ENCODE data around the gene GRAMD1A. TPM values are rescaled to one million over a fixed set of nuclear protein-coding genes. Genes with fewer than 3 reads are reported as not detected.
"Not testable (repeated sequence)": the region's sequence is repeated elsewhere in the genome, so short reads cannot be mapped to it uniquely, and the experiment has no call there.

Gene GRAMD1A
- total RNA-seq, 1 experiment from 2014 or later = 42.9 TPM

DNA sequence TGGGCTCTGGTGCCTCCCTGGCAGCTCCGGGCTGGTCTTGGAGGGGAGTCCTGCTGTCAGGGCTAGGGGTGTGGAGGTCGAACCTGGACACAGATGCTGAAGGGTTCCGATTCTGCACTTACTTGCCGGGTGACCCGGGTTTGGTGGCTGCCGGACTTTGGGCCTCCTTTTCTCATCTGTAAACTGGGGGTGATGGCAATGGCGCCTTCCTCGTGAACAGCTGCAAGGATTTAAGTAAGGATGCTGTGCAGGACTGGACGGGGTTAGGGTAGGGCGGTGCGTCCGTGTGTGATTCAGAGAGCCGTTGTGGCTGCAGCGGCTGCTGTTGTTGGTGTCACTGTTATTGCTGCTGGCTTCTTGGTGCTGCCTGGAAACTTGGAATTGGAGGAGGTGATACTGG is 43.8 kb downstream of the GRAMD1A start:
- no peak for DNase-seq (ENCODE audit: low spot score)
- in situ Hi-C loops (cut with HindIII; ENCODE audit: low sequenced_read_pairs) = no loop called here

DNA sequence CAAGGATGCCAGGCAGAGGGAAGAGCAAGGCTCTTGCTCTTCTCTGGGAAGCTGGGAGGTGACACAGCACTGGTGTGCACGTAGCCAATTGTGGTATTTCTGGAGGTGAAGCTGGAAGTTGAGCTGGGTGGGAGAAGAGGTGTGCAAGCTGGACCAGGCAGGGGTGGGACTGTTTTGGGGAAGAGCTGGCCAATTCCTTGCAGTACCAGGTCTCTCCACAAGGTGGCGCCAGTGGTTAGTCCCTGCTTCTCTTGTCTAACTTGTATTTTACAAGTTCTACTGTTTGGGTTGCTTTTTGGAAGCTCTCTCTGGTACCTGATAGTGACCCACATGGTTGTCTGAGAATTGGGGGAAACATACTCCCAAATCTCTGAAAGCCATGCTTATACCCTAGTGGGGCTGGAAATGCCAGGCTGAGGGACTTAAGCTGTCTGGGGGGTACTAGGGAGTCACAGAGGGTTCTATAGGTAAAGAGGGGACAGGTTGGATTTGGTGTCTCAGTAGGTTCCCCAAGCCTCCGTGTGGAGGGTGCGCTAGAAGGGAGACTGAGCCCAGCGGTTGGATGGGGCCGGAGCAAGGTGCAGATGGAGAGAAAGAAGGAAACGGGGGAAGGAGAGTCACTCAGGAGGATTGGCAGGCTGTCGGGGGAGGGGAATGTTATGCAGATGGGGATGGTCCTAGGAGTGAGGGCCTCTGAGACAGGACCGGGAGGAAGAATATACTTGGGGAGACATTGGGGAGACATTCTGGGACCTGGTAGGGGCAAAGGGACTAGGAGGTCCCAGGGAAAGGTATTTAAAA is 44.4 kb downstream of the GRAMD1A start:
- in situ Hi-C loops (cut with HindIII; ENCODE audit: low sequenced_read_pairs) = no loop called here
- peak; percentile 86 for DNase-seq (ENCODE audit: low spot score)

DNA sequence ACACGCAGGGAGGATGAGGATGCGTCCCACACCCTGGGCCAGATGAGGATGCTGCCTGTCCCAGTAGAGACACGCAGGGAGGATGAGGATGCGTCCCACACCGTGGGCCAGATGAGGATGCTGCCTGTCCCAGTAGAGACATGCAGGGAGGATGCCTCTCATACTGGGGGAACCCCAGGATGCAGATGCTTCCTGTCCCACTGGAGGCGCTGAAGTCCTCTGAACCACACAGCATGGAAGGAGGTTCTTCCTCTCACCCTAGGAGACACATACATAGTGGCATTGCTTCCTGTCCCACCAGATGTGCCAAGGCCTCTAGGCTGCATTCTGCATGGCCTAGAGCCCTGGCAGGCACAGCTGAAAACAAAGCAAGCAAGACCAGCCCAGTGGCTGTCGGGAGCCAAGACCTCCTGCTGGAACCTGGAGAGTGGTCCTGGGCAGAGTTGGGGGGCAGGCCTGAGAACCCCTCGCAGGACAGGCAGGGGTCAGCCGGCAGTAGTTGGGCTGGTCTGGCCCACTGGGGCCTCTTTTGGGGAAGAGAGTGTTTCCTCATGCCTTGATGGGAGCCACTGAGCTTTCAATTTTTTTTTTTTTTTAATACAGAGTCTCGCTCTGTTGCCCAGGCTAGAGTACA is 45.7 kb downstream of the GRAMD1A start:
- in situ Hi-C loops (cut with HindIII; ENCODE audit: low sequenced_read_pairs) = no loop called here
- no peak for DNase-seq (ENCODE audit: low spot score)

DNA sequence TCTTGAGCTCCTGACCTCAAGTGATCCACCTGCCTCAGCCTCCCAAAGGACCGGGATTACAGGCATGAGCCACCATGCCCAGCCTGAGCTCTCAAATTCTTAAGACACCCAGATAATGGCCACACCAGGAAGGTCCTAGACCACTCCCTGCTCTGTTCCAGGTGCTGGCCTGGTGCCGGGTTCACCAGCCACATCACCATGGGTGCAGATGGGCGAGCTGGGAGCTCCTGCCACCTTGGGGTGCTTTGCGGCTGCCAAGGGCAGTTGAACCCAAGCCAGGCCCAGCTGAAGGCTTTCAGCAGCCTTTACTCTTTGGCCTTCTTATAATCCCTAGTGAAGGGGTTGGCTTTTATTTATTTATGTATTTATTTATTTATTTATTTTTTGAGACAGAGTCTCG is 46.3 kb downstream of the GRAMD1A start:
- in situ Hi-C loops (cut with HindIII; ENCODE audit: low sequenced_read_pairs) = no loop called here
- no peak for DNase-seq (ENCODE audit: low spot score)

DNA sequence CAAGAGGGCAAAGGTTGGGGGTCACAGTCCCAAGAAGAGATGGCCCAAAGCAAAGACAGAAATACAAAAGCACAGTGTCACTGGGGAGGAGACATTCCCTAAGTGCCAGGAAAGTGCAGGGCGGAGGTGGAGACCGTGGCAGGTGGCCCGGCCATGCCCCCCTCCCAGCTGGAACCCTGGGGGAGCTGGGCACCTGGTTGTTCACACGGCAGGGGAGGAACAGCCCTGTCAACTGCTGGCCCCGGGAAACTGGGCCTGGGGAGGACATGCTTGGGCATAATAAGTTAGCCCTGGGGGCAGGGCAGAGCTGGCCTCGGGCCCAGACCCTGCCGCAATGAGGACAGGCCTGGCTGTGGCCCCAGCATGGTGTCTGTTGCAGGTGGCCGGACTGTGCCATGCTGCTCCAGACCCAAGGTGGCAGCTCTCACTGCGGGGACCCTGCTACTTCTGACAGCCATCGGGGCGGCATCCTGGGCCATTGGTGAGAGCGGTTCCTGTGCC is 48.8 kb downstream of the GRAMD1A start:
- DNase-seq (ENCODE audit: low spot score) = peak; percentile 81
- in situ Hi-C loops (cut with HindIII; ENCODE audit: low sequenced_read_pairs) = no loop called here

DNA sequence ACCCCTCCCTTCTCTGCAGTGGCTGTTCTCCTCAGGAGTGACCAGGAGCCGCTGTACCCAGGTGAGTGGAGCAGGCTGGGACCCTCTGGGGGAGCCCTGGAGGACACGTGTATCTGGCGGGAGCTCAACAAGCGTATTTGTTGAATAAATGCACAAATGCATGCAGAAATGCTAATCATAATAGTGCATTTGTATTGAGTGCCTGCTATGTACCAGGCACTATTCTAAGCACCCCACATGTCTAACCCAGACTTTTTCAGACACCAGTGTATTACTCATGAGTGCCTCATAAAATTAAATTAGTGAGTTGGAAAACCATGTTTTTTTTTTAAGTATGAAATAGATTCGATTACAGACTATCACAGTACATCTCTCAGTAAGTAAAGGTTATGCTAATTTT is 49.3 kb downstream of the GRAMD1A start:
- DNase-seq (ENCODE audit: low spot score) = no peak
- in situ Hi-C loops (cut with HindIII; ENCODE audit: low sequenced_read_pairs) = no loop called here

DNA sequence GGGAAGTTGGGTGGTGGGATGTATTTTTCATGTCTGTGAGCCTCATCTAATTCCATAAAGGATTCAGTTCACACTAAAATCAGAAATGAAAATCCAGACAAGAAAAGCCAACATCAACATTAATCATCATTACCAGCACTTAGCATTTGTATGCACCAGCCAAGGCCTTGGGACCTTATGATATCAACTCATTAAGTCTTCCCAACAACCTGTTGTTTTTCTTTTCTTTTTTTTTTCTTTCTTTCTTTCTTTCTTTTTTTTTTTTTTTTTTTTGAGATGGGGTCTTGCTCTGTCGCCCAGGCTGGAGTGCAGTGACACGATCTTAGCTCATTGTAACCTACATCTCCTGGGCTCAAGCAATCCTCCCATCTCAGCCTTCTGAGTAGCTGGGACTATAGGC is 50.5 kb downstream of the GRAMD1A start:
- DNase-seq (ENCODE audit: low spot score); in situ Hi-C loops (cut with HindIII; ENCODE audit: low sequenced_read_pairs): not testable (repeated sequence)

DNA sequence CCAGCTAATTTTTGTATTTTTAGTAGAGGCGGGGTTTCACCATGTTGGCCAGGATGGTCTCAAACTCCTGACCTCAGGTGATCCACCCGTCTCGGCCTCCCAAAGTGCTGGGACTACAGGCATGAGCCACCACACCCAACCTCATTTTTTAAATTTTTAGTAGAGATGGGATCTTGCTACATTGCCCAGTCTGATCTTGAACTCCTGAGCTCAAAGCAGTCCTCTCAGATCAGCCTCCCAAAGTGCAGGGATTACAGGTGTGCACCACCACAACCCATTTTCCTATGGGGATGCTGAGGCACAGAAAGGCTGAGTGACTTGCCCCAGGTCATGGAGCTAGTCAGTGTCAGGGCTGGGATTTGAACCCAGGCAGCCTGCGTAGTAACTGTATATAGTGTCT is 51.1 kb downstream of the GRAMD1A start:
- in situ Hi-C loops (cut with HindIII; ENCODE audit: low sequenced_read_pairs) = not testable (repeated sequence)

DNA sequence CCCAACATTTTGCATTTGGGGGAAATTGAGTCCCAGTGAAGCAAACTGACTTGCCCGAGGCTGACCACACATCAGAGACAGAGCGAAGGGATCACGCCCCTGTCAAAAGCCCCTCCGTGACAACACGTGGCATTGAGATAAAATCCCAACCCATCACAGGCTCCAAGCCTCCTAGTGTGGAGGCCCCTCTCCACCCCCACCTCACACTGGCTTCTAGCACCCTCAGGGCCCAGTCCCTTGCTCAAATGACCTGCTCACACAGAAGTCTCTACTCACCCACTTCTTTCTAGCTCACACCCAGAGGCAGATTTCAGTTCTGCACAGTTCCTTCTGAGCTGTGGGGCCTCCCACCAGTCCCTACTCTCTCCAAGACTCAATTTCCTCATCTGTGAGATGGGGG is 51.7 kb downstream of the GRAMD1A start:
- in situ Hi-C loops (cut with HindIII; ENCODE audit: low sequenced_read_pairs) = no loop called here
- no peak for DNase-seq (ENCODE audit: low spot score)

More for the DNA sequence above, 51.1 kb downstream of the GRAMD1A start:
- not testable (repeated sequence) for DNase-seq (ENCODE audit: low spot score)

DNA sequence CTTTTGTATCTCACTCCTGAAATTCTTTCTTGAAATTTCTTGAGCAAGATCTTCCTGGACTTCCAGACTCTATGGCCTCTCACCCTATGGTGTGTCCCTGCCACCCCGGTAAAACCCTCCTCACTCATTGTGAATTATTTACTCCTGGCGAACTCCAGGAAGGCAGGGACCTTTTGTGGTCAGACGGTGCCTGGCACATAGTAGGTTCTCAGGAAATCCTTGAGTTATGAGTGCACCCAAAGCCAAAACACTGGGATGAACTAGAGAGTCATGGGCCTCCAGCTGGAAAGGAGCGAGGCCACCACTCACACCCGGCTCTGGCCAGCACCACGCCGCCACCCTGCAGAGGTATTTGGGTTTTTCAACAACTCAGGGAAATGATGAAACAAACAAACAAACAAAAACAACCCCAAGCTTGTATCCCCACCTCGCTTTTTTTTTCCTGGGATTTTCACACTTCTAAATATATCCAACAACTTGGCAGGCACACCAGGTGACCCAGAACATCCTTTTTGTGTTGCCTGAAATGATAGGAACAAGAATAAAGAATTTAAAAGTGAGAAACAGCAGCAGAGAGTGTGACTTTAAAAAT is 52.6 kb downstream of the GRAMD1A start:
- in situ Hi-C loops (cut with HindIII; ENCODE audit: low sequenced_read_pairs) = no loop called here
- DNase-seq (ENCODE audit: low spot score) = peak; percentile 72

DNA sequence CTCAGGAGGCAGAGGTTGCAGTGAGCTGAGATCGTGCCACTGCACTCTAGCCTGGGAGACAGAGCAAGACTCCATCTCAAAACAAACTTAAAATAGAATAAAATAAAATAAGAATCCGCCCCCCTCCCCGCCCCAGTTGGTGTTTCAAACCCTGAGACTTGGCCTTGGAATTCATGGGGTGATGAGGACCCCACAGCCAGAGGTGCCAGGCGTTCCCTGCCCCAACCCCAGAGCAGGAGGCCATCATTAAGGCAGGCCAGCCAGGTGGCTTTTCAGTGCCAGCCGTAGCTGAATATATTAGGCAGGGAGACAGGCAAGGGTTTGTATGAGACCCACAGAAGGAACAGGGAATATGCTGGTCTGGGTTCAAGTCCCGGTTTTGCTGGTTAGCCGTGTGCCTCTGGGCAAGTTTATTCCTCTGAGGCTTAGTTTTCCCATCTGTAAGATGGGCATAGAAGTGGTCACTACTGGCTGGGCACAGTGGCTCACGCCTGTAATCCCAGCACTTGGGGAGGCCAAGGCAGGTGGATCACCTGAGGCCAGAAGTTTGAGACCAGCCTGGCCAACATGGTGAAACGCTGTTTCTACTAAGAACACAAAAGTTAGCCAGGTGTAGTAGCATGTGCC is 53.7 kb downstream of the GRAMD1A start:
- in situ Hi-C loops (cut with HindIII; ENCODE audit: low sequenced_read_pairs) = no loop called here
- no peak for DNase-seq (ENCODE audit: low spot score)

DNA sequence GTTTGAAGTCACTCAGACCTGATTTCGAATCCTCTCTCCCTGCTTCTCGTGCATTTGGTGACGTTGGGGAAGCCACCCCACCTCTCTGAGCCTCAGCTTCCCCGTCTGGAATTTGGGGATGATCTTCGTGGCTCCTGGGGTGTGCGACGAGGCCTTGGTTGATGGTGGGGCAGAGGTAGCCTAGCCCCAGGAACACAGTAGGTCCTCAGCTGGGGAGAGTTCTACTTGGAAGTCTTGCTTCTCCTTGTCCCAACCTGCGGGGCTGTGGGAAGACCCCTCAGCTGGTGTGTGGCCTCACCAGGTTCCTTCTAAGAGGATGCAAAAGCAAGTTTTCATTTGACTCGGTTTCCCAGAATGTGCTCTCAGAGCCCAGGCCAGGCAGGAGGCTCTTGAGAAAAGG is 54.5 kb downstream of the GRAMD1A start:
- in situ Hi-C loops (cut with HindIII; ENCODE audit: low sequenced_read_pairs) = no loop called here
- DNase-seq (ENCODE audit: low spot score) = no peak

DNA sequence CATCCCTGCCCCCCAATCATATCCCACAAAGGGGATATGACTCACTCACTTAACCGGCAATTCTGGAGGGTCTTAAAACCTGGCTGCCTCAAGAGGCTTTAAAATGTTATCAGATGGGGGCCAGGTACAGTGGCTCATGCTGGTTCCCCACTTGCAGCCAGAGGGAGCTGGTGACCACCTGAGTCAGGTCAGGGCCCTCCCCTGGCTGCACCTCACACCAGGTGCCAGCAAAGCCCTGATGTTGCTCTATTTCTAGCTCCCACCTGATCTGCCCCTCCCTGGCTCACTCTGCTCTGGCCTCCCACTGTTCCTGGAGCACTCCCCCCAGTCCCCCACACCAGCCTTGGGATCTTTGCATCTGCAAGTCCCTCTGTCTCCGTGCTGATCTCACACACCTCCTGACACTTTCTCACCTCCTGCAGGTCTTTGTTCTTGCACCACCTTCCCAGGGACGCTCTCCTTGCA is 55.6 kb downstream of the GRAMD1A start:
- in situ Hi-C loops (cut with HindIII; ENCODE audit: low sequenced_read_pairs) = no loop called here
- peak; percentile 66 for DNase-seq (ENCODE audit: low spot score)

DNA sequence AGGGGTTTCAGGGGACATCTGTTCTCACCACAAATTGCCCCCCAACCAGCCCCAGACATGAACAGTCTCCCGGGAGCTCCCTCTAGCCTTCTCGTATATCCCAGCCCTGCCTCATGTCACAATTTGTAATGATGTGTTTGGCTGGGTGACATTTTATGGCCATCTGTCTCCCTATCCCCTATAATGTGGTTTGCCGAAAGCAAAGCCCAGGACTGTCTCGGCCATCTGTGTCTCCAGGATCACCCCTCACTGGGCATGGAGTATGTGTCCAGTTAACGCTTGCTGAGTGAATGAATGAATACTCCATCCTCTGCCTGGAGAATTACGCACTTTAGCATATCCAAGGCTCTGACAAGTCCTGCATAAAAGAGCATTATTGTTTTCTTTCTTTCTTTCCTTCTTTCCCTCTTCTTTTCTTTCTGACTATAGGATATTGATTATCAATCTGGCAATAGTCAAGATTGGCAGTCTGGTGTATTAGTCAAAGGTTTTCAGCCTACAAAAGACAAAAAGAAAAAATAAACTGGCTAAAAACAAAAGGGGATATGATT is 56.5 kb downstream of the GRAMD1A start:
- peak; percentile 92 for DNase-seq (ENCODE audit: low spot score)
- in situ Hi-C loops (cut with HindIII; ENCODE audit: low sequenced_read_pairs) = no loop called here

DNA sequence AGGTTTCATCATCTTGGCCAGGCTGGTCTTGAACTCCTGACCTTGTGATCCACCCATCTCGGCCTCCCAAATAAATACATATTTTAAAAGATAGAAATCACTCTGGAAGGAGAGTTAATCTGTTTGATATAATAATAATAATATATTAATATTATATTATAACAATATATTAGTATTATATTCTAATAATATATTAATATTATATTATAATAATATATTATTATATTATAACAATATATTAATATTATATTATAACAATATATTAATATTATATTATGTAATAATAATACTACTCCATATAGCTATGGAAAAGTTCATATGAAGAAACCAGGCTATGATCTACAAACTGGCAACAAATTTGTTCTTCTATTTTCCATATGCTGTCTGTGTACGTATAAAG is 58.2 kb downstream of the GRAMD1A start:
- in situ Hi-C loops (cut with HindIII; ENCODE audit: low sequenced_read_pairs) = no loop called here
- no peak for DNase-seq (ENCODE audit: low spot score)

DNA sequence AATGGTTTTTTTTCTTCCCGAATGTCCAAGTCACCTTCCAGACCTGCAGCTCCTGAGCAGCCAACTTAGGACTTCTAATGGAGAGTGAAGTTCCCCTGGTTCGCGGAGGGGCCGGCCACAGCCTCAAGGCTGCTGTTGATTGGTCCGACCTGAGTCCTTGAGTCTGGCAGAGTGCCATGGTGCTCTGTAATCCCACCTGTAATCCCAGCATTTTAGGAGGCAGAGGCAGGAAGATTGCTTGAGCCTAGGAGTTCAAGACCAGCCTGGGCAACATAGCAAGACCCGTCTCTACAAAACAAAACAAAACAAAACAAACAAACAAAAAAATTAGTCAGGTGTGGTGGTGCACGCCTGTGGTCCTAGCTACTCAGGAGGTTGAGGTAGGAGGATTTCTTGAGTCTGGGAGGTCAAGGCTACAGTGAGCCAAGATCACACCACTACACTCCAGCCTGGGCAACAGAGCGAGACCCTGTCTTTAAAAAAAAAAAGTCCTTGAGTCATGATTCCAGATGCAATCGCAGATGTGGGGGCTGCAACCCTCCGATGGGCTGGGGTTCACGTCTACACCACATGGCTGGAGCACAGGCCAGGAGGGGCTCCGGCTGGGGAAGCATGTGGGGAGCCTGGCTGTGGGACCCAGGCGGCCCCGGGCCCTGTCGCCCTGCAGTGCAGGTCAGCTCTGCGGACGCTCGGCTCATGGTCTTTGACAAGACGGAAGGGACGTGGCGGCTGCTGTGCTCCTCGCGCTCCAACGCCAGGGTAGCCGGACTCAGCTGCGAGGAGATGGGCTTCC is 59.1 kb downstream of the GRAMD1A start:
- DNase-seq (ENCODE audit: low spot score) = no peak
- in situ Hi-C loops (cut with HindIII; ENCODE audit: low sequenced_read_pairs) = no loop called here

DNA sequence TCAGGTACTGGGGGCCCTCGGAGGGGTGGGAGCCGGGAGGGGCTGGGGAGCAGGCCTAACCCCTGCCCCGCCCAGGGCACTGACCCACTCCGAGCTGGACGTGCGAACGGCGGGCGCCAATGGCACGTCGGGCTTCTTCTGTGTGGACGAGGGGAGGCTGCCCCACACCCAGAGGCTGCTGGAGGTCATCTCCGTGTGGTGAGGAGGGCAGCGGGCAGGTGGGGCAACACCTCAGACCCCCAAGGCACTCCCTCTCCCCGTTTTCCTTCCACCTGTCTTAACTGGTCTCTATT is 59.6 kb downstream of the GRAMD1A start:
- in situ Hi-C loops (cut with HindIII; ENCODE audit: low sequenced_read_pairs) = no loop called here
- DNase-seq (ENCODE audit: low spot score) = no peak

DNA sequence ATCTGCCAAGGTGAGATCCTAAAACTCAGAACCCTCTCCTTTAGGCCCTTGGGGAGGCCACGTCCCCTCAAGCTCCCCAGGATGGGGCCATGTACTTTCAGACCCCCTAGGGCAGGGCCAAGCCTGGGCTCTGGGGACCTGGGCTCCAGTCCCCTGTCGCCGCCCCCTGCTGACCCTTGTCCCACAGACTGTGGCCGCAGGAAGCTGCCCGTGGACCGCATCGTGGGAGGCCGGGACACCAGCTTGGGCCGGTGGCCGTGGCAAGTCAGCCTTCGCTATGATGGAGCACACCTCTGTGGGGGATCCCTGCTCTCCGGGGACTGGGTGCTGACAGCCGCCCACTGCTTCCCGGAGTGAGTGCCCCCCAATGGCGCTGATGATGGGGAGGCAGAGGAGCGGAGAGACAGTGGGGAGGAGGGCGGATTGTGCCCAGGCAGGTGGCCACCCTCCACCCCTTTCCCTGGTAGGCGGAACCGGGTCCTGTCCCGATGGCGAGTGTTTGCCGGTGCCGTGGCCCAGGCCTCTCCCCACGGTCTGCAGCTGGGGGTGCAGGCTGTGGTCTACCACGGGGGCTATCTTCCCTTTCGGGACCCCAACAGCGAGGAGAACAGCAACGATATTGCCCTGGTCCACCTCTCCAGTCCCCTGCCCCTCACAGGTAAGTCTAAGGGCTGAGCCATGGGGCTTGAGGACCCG is 60.2 kb downstream of the GRAMD1A start:
- DNase-seq (ENCODE audit: low spot score) = no peak
- in situ Hi-C loops (cut with HindIII; ENCODE audit: low sequenced_read_pairs) = no loop called here

Data from G401 (cell line).